IPS-18a (cell line): Measurements from ENCODE around the gene LAIR1.

Source experiments
- H3K27ac ChIP-seq: one replicate; pipeline ENCODE4 v1.5.1; 2013; ENCODE audit warnings: low read length
- H3K27me3 ChIP-seq: one replicate; pipeline ENCODE4 v1.6.1; 2013; ENCODE audit warnings: mild to moderate bottlenecking, low read length; ENCODE audit not compliant: control insufficient read depth, insufficient read depth
- H3K36me3 ChIP-seq: one replicate; pipeline ENCODE4 v1.6.1; 2013; ENCODE audit warnings: low read depth, low read length; ENCODE audit not compliant: control insufficient read depth
- H3K4me1 ChIP-seq: one replicate; pipeline ENCODE4 v1.6.1; 2013; ENCODE audit warnings: low read depth, low read length; ENCODE audit not compliant: control insufficient read depth
- H3K4me3 ChIP-seq: one replicate; pipeline ENCODE4 v1.5.1; 2013; ENCODE audit warnings: low read length
- H3K9ac ChIP-seq: one replicate; pipeline ENCODE4 v1.6.1; 2013; ENCODE audit warnings: mild to moderate bottlenecking, low read length, moderate library complexity
- H3K9me3 ChIP-seq: one replicate; pipeline ENCODE4 v1.6.1; 2013; ENCODE audit warnings: low read depth, low read length; ENCODE audit not compliant: control insufficient read depth

Gene LAIR1

DNA sequence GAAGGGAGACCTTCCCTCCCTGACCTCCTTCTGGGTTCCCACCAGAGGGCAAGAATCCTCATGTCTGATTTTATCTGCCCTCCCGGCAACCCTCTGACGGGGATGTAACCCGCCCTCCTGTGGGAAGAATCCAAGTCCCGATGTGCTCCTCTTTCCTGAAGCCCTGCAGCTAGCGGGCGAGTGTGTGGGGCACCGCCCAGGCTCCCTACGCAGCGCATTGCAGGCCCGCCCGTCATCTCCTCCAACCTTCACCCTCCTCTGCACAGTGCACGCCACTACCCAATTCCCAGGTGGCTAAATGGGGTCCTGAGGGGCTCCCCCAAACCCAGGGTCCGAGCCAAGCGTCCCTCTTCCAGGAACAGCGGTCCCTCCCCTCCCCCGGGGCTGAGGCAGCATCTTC, 7.3 kb downstream of the LAIR1 start:
- H3K27me3 ChIP-seq, result no peaks in the 10 kb centered on the region
- no peaks in the 10 kb centered on the region for H3K4me1 ChIP-seq
- no peak overlapping the region for H3K27ac ChIP-seq
- no peak overlapping the region for H3K9ac ChIP-seq
- H3K4me3 ChIP-seq, result no peak overlapping the region
- no peaks in the 10 kb centered on the region for H3K36me3 ChIP-seq
- H3K9me3 ChIP-seq, result no peaks in the 10 kb centered on the region

DNA sequence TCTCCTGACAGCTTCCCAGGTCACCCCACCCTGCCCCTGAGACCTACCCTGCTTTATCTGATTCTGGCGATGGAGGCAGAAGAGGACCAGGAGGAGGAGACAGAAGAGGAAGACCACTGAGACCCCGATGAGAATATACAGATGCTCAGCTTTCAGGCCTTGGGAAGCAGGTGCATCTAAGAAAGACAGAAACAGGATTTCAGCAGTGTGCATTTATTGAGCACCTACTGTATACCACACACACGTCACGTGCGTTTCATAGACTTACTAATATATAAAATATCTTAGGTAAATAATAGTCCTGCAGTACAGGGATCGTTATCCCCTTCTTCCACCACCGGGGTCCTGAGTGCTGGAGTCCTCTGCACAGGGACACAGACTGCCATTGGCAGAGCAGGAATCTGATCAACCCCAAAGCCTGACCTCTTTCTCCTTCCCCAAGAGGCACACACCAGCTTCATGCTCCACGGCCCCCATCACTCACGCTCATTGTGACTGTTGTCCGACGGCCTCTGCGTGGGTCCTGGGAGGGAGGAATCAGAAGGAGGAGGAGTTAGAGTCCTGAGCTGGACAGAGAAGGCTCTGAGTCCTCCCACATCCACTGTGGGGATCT, 8.2 kb downstream of the LAIR1 start:
- no peaks in the 10 kb centered on the region for H3K9me3 ChIP-seq
- H3K36me3 ChIP-seq, result no peaks in the 10 kb centered on the region
- no peaks in the 10 kb centered on the region for H3K27me3 ChIP-seq
- H3K4me3 ChIP-seq, result no peak overlapping the region
- no peak overlapping the region for H3K9ac ChIP-seq
- no peaks in the 10 kb centered on the region for H3K4me1 ChIP-seq
- no peak overlapping the region for H3K27ac ChIP-seq

DNA sequence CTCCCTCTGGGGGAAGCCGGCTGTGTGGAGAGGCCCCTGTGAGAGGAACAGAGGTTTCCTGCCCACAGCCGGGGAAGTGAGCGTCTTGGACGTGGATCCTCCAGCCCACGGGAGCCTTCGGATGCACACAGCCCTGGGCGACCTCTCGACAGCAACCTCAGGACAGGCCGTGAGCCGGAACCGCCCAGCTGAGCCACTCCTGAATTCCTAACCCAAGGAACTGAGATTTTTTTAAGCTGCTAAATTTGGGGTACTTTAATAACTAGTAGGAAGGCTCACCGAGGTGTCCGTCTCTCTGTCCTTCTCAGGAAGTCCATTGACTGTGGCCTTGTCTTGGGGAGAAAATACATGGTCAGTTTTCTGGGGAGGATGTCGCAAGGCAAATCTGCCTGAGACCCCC, 9.1 kb downstream of the LAIR1 start:
- Histone ChIP-seq H3K9me3 (no peaks in the 10 kb centered on the region), H3K27me3 (no peaks in the 10 kb centered on the region), H3K36me3 (no peaks in the 10 kb centered on the region), H3K4me1 (no peaks in the 10 kb centered on the region), H3K27ac (no peak overlapping the region), H3K9ac (no peak overlapping the region), H3K4me3 (no peak overlapping the region)

DNA sequence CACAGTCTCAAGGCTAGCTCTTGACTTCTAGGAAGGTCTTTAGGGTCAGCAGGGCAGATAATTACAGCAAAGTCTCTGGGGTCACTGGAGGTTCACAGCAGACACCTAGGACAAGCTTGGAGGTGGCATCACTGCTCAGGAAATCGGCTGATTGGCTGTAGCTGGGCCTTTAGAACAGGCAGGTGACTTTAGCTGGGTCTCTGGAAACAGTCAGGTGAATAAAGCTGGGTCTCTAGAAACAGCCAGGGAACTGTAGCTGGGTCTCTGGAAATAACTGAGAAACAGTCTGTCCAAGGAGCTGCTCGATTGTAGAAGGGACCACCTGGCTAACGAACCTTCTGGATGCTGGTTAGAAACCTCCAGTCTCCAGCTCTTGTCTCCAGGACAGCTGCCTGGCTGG, 10.0 kb downstream of the LAIR1 start:
- H3K36me3 ChIP-seq, result no peaks in the 10 kb centered on the region
- H3K4me3 ChIP-seq, result no peak overlapping the region
- H3K4me1 ChIP-seq, result no peaks in the 10 kb centered on the region
- H3K27ac ChIP-seq, result no peak overlapping the region
- no peaks in the 10 kb centered on the region for H3K27me3 ChIP-seq
- no peak overlapping the region for H3K9ac ChIP-seq
- H3K9me3 ChIP-seq, result no peaks in the 10 kb centered on the region

DNA sequence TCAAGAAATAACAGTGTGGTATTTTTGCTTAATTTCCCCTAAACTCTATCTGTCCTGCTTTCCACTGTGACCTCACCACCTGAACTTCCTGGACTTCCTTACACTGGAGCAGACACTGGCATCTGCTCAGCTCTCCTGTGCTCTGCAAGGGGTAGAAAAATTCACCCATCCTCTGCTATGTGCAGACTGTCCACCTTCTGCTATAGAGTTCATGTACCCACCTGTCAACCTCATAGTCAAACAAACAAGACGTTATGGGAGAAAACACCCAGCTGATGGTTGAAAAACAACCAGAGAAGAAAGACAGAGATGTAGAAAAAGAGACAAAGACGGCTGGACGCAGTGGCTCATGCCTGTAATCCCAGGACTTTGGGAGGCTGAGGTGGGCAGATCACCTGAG, 12.2 kb downstream of the LAIR1 start:
- H3K9me3 ChIP-seq, result no peaks in the 10 kb centered on the region
- H3K4me3 ChIP-seq, result no peak overlapping the region
- H3K9ac ChIP-seq, result no peak overlapping the region
- H3K4me1 ChIP-seq, result no peaks in the 10 kb centered on the region
- H3K27me3 ChIP-seq, result no peaks in the 10 kb centered on the region
- H3K36me3 ChIP-seq, result no peaks in the 10 kb centered on the region
- no peak overlapping the region for H3K27ac ChIP-seq

DNA sequence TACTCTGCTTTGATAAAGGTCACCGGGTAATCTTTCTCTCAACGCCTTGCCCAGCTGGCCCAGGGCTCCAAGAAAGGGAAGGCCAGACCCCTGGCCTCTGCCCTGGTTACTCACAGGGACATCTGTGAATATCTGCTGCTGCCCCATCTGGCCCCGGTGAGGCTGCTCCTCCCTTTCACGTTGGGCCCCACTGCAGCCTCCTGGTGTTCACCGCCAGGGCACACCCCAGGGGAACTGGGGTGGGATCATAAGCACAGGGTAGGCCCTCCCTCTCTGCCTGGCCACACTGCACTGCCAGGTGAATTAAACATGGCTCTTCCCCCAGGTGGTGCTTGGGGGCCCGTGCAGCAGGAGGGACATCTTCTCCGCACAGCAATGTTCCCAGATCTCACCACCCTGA, 12.7 kb downstream of the LAIR1 start:
- H3K4me1 ChIP-seq, result no peaks in the 10 kb centered on the region
- H3K4me3 ChIP-seq, result no peak overlapping the region
- no peaks in the 10 kb centered on the region for H3K36me3 ChIP-seq
- H3K9ac ChIP-seq, result no peak overlapping the region
- no peaks in the 10 kb centered on the region for H3K9me3 ChIP-seq
- H3K27ac ChIP-seq, result no peak overlapping the region
- no peaks in the 10 kb centered on the region for H3K27me3 ChIP-seq

DNA sequence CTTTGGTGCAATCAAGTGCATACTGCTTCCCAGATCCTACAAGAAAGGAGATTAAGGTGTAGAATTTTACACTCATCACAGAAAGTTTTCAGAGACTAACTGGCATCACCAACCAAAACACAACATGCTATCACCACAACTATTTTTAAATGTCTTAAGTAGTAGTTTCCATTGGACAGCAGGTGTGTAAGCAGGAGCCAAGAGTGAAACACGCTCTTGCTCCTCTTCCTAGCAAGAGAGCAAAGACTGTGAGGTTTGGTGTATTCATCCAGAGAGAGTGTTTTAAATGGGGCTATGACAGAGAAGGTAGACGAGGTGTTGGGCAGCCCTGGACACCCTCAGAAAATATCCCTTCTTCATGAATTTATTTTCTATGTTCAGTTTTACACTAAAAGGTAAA, 13.3 kb downstream of the LAIR1 start:
- H3K27me3 ChIP-seq, result no peaks in the 10 kb centered on the region
- no peak overlapping the region for H3K9ac ChIP-seq
- no peaks in the 10 kb centered on the region for H3K36me3 ChIP-seq
- H3K4me3 ChIP-seq, result no peak overlapping the region
- no peaks in the 10 kb centered on the region for H3K9me3 ChIP-seq
- no peak overlapping the region for H3K27ac ChIP-seq
- no peaks in the 10 kb centered on the region for H3K4me1 ChIP-seq

DNA sequence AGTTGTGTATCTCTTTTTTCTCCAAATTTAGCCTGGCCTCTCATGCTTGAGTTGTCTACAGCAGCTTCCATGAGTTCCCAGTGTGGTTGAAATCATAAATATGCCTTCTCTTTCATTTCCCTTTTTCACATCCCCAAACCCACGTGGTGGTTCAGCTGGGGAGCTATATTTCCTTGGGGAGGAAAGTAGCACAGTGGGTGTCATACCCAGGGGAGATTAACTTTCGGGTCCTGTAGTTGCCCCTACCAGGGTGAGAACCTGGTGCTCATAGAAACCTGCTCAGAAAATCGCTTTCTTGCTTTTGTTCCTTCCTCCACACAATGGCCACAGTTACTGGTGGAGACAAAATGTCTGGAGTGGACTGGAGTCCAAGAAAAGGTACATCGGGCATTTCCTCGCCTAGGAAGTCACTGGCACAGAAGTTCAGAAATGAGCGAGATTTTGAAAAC, 18.8 kb downstream of the LAIR1 start:
- H3K4me1 ChIP-seq, result no peaks in the 10 kb centered on the region
- H3K9me3 ChIP-seq, result no peaks in the 10 kb centered on the region
- H3K9ac ChIP-seq, result no peak overlapping the region
- H3K27ac ChIP-seq, result no peak overlapping the region
- H3K4me3 ChIP-seq, result no peak overlapping the region
- H3K36me3 ChIP-seq, result no peaks in the 10 kb centered on the region
- no peaks in the 10 kb centered on the region for H3K27me3 ChIP-seq

DNA sequence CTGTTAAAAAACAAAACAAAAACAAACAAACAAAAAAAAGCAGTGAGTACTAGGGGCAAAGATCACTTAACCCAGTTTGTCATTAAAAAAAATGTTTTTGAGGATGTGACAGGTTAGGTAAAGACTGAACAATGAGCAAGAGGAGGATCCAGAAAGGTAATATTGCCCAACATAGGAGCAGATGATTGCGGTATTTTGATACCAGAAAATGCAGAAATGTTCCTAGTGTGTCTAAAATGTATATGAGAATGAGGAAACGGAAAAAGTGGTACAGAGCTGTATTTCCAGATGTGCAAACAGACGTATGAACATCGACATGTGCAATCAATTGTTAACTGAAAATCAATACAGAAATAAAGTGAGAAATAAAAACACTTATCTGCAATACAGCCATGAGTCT, 20.9 kb downstream of the LAIR1 start:
- Histone ChIP-seq H3K4me3 (no peak overlapping the region), H3K27me3 (no peaks in the 10 kb centered on the region), H3K4me1 (no peaks in the 10 kb centered on the region), H3K9me3 (no peaks in the 10 kb centered on the region), H3K27ac (no peak overlapping the region), H3K36me3 (no peaks in the 10 kb centered on the region), H3K9ac (no peak overlapping the region)

DNA sequence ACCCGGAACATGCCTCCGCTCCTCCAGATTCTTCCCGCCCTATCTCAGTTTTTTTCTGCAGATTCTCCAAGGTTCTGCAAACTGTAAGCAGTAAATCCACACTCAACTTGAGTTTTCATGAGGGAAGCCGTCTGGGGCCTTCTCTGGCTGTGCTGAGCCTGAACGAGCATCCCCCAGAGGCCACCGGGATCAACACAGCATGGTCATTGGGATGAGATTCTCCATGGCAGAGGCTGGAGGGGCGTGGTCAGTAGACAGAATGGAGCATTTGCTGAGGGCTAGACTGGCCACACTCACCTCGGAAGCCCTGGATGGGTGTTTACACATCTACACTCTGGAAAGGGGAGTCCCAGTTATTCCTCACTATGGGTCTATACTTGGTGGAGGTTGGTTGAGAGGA, 23.4 kb downstream of the LAIR1 start:
- no peak overlapping the region for H3K27ac ChIP-seq
- no peaks in the 10 kb centered on the region for H3K27me3 ChIP-seq
- H3K9me3 ChIP-seq, result no peaks in the 10 kb centered on the region
- H3K4me1 ChIP-seq, result no peaks in the 10 kb centered on the region
- H3K4me3 ChIP-seq, result no peak overlapping the region
- no peaks in the 10 kb centered on the region for H3K36me3 ChIP-seq
- H3K9ac ChIP-seq, result no peak overlapping the region

DNA sequence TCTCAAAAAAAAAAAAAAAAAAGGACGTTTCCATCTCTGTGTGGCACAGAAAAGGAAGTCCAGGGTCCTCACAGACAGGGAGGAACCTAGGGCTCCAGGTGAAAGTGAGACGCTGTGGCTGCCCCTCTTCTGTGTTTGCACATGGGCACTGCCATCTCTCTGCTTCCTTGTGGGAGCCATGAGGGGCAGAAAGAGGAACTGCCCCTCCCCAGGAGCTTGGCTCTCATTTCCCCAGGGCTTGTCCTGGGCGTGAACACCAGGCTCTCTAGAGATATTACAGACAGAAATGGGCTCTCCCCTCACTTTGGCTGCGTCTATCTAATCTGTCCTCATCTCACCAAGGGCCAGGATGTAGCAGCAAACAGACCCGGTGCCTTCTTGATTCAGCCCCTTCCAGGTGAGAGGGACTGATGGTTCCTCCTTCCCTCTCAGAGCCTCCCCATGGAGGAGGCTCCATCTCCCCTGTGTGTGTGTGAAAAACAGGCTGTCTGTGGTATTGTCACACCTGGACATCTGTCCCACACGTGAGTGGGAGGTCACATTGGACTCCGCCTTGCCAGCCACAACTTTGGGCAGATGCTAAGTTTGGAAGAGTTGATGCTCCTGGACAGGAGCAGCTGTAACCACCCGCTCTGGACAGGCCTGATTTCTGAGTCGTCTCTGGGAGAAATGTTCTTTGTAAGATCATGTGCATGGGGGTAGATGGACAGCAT, 24.9 kb downstream of the LAIR1 start:
- Histone ChIP-seq H3K27ac (no peak overlapping the region), H3K4me1 (no peaks in the 10 kb centered on the region), H3K4me3 (no peak overlapping the region), H3K36me3 (no peaks in the 10 kb centered on the region), H3K9ac (no peak overlapping the region), H3K9me3 (no peaks in the 10 kb centered on the region), H3K27me3 (no peaks in the 10 kb centered on the region)

DNA sequence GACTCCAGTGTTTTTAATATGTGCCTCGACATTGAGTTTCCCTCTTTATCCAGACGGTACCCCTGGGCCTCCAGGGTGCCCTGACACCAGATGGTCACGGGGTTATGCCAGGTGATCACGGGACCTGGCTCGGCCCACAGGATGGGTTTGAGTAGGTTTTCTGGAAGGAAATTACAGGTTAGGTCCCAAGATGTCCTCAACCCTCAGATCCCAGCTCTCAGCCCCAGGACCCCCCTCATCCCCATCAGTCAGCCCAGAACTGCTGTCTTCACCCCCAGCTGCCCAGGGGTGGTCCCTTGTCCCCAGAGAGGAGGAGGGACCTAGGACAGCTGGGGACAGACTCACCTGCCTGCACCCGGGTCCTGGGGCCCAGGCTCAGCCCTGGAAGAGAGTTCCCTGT, 26.2 kb downstream of the LAIR1 start:
- H3K9ac ChIP-seq, result no peak overlapping the region
- no peak overlapping the region for H3K4me3 ChIP-seq
- no peak overlapping the region for H3K27ac ChIP-seq
- no peaks in the 10 kb centered on the region for H3K36me3 ChIP-seq
- H3K27me3 ChIP-seq, result no peaks in the 10 kb centered on the region
- no peaks in the 10 kb centered on the region for H3K9me3 ChIP-seq
- no peaks in the 10 kb centered on the region for H3K4me1 ChIP-seq
